CD4-positive, alpha-beta T cell (primary cell): ENCODE results near the gene SP140L. TPM values are rescaled to one million over a fixed set of nuclear protein-coding genes. Genes with fewer than 3 reads are reported as not detected.
A peak's percentile ranks its signal among the peaks of the same experiment; 100 is the strongest.

Experiments
- ATAC-seq: fragments of 200-7000 bp; cut with Tn5 transposase; one replicate; pipeline ENCODE4 v1.10.0; 2022; ENCODE audit warnings: mild to moderate bottlenecking; ENCODE audit not compliant: poor library complexity
- CTCF ChIA-PET: fragments of 350-600 bp; sonication (Branson Sonifier 250); formaldehyde crosslinking; loops from one replicate; lab custom pipeline; 2021; ENCODE audit warnings: antibody characterized with exemption, inconsistent platforms; lab: Charles Lee
- POLR2A ChIA-PET: fragments of 350-600 bp; sonication (Branson Sonifier 250); formaldehyde crosslinking; loops from one replicate; lab custom pipeline; 2021; ENCODE audit warnings: antibody characterized with exemption, inconsistent platforms; lab: Charles Lee
- DNase-seq, 14 experiments: peaks; one replicate each; pipeline ENCODE4 v3.0.0-alpha.2; 2013 to 2020; ENCODE audit warnings: mixed read lengths in 2 of 14
- H3K27ac ChIP-seq, 2 donors: one replicate each; pipeline versions ENCODE4 v1.5.1 to v1.7.0; 2013; ENCODE audit warnings: low read length in 2 of 2, low read depth in 1 of 2, mild to moderate bottlenecking in 1 of 2
- H3K27me3 ChIP-seq, 2 experiments: 1 replicate in 1 of 2; 2 replicates in 1 of 2; pipeline versions ENCODE4 v1.6.1 to v1.7.0; 2013; ENCODE audit warnings: low read length in 2 of 2, control low read depth in 1 of 2, mild to moderate bottlenecking in 1 of 2, moderate library complexity in 1 of 2; ENCODE audit not compliant: insufficient read depth in 2 of 2, control insufficient read depth in 1 of 2
- H3K36me3 ChIP-seq: one replicate; pipeline ENCODE4 v1.6.1; 2013; ENCODE audit warnings: low read length, control low read depth; ENCODE audit not compliant: insufficient read depth
- H3K4me1 ChIP-seq: one replicate; pipeline ENCODE4 v1.6.1; 2013; ENCODE audit warnings: low read length, control low read depth; ENCODE audit not compliant: insufficient read depth
- H3K4me3 ChIP-seq: one replicate; pipeline ENCODE4 v1.5.1; 2013; ENCODE audit warnings: mild to moderate bottlenecking, low read length, moderate library complexity
- H3K9me3 ChIP-seq, 2 experiments: 1 replicate in 1 of 2; 2 replicates in 1 of 2; pipeline versions ENCODE4 v1.6.1 to v1.7.0; 2013; ENCODE audit warnings: low read length in 2 of 2, mild to moderate bottlenecking in 2 of 2, control low read depth in 1 of 2, moderate library complexity in 1 of 2; ENCODE audit not compliant: control insufficient read depth in 1 of 2, insufficient read depth in 1 of 2
- H3K27ac Mint-ChIP-seq: one replicate; pipeline ENCODE4 v1.8.0; 2020; ENCODE audit warnings: mixed read lengths
- H3K27me3 Mint-ChIP-seq: one replicate; pipeline ENCODE4 v1.8.0; 2021; ENCODE audit warnings: mixed read lengths
- H3K36me3 Mint-ChIP-seq: one replicate; pipeline ENCODE4 v1.8.0; 2021; ENCODE audit warnings: low read depth, mixed read lengths
- H3K4me1 Mint-ChIP-seq: one replicate; pipeline ENCODE4 v1.8.0; 2021; ENCODE audit warnings: low read depth, mixed read lengths
- H3K4me3 Mint-ChIP-seq: one replicate; pipeline ENCODE4 v1.8.0; 2020; ENCODE audit warnings: mild to moderate bottlenecking, mixed read lengths
- H3K9me3 Mint-ChIP-seq: one replicate; pipeline ENCODE4 v1.8.0; 2020; ENCODE audit warnings: mixed read lengths
- intact Hi-C, 2 experiments: fragments of 100-400 bp; cut with DNase I in 1 of 2; cut with micrococcal nuclease in 1 of 2; formaldehyde crosslinking; loops; one replicate each; pipeline versions ENCODE4 v1.15.1 to v1.9.0; 2023 to 2025; cut with DNase I, micrococcal nuclease
- total RNA-seq, 174 experiments: library from RNA in 2 of 174; stranded (reverse) in 2 of 174; gene quantifications; one replicate each; pipeline ENCODE4 v1.2.3 and lab custom pipeline; 2021 to 2026
- TF ChIP-seq, protein P1 (sequence below): fragments of 200-600 bp; IDR thresholded peaks from one replicate; pipeline ENCODE4 v1.8.0; 2022; ENCODE audit warnings: antibody characterized with exemption, mild to moderate bottlenecking

The SP140L gene
- total RNA-seq, 2 experiments from 2014 or later: 55.3 to 64.1 TPM

DNA sequence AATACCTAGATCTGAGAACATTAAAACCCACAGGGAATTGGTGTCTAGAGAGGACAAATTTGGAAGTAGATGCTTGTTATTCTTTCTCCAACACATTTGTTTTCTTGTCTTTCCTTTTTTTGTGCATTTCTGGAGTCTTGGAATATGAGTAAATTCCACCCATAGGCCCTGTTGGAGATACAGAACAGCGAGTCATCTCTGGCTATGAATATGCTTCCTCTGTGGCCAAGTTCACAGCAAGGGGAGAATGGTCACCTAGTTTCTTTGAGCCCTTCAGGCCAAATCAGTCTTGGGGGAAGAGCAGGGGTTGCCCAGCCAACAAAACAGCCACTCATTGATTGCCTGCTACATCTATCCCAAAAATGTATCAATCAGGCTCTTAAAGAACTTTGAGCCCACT, 31.3 kb downstream of the SP140L start:
- intact Hi-C loops: no loop called here
- H3K4me3 Mint-ChIP-seq: no peak overlapping the region
- Histone ChIP-seq H3K4me1 (peaks cover 15% of the 10 kb centered on the region), H3K4me3 (no peak overlapping the region), H3K9me3 (no peaks in the 10 kb centered on the region), H3K27ac (no peak overlapping the region), H3K27me3 (no peaks in the 10 kb centered on the region), H3K36me3 (peaks cover 59% of the 10 kb centered on the region)
- peaks cover 72% of the 10 kb centered on the region for H3K36me3 Mint-ChIP-seq
- peaks cover 42% of the 10 kb centered on the region for H3K4me1 Mint-ChIP-seq
- H3K9me3 Mint-ChIP-seq: peaks cover 9% of the 10 kb centered on the region
- TF ChIP-seq, protein P1, sequence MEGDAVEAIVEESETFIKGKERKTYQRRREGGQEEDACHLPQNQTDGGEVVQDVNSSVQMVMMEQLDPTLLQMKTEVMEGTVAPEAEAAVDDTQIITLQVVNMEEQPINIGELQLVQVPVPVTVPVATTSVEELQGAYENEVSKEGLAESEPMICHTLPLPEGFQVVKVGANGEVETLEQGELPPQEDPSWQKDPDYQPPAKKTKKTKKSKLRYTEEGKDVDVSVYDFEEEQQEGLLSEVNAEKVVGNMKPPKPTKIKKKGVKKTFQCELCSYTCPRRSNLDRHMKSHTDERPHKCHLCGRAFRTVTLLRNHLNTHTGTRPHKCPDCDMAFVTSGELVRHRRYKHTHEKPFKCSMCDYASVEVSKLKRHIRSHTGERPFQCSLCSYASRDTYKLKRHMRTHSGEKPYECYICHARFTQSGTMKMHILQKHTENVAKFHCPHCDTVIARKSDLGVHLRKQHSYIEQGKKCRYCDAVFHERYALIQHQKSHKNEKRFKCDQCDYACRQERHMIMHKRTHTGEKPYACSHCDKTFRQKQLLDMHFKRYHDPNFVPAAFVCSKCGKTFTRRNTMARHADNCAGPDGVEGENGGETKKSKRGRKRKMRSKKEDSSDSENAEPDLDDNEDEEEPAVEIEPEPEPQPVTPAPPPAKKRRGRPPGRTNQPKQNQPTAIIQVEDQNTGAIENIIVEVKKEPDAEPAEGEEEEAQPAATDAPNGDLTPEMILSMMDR: no peak
- DNase-seq: no peak
- ATAC-seq: no peak
- no peaks in the 10 kb centered on the region for H3K27me3 Mint-ChIP-seq
- CTCF ChIA-PET: no interaction called here
- H3K27ac Mint-ChIP-seq: no peak overlapping the region
- POLR2A ChIA-PET: no interaction called here

DNA sequence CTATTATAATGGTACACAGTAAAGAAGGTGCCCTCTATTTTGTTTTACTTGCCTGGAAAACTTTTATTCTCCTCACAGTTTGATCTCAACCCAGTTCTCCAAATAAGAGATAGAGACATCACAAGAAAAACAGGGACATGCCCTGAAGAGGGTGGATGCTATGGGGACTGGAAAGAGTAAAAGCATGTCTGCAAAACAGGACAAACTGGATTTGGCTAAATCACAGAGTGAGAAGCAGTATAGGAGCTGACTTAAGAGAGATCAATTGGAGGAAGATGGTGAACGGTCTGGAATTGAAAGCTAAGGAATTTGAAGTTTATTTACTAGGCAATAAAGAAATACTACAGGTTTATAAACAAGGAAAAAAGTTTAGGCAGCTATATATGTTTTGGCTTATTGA, 33.0 kb downstream of the SP140L start:
- Mint-ChIP-seq H3K4me3 (no peak overlapping the region), H3K27ac (peak overlapping the region; percentile 64), H3K9me3 (peaks cover 12% of the 10 kb centered on the region), H3K27me3 (no peaks in the 10 kb centered on the region), H3K36me3 (peaks cover 89% of the 10 kb centered on the region), H3K4me1 (peaks cover 50% of the 10 kb centered on the region)
- CTCF ChIA-PET: no interaction called here
- POLR2A ChIA-PET: no interaction called here
- Histone ChIP-seq H3K4me3 (no peak overlapping the region), H3K4me1 (peaks cover 15% of the 10 kb centered on the region), H3K36me3 (peaks cover 68% of the 10 kb centered on the region), H3K27me3 (no peaks in the 10 kb centered on the region), H3K27ac (no peak overlapping the region), H3K9me3 (no peaks in the 10 kb centered on the region)
- intact Hi-C loops: loop anchor here in 1 of 2 experiments (5.0 kb wide), 1 partner anchor 33 kb away; the partner anchor contains the start of gene SP140L
- DNase-seq (no peak), ATAC-seq (no peak)
- TF ChIP-seq, protein P1: no peak

DNA sequence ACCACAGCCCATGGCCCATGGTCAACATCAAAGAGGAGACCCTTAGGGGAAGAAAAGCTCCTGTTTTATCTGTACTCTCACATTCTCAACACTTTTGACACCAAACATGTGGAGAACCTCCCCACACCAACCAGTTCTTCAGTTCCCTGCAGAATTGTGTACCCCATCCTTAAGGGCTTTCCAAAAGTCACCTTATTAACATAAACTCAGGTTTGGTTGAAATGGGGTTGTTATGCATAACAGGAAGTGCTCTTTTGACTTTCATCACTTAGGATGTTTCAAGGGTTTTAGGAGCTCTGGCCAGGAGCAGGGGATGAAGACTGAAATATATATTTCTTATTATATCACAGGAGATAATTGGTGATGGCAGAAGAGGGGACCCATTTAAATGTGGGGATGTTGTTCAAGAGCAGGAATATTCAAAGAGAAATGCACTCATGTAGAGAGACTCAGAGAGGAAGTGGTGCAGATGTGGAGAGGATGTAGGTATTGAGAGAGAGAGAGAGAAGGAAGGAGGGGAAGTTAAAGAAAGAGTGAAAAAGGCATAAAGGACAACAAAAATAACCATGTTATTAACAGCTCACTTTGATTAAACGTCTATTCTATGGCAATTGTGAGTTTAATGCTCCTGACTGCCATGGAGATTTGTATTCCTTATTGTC, 35.2 kb downstream of the SP140L start:
- Mint-ChIP-seq H3K4me3 (peak overlapping the region; percentile 18), H3K27ac (peak overlapping the region; percentile 78), H3K36me3 (peaks cover 96% of the 10 kb centered on the region), H3K4me1 (peaks cover 60% of the 10 kb centered on the region), H3K9me3 (peaks cover 12% of the 10 kb centered on the region), H3K27me3 (no peaks in the 10 kb centered on the region)
- intact Hi-C loops: loop anchor here in 1 of 2 experiments (5.0 kb wide), 1 partner anchor 35 kb away; the partner anchor contains the start of gene SP140L
- ChIA-PET POLR2A (interaction anchor here (0.5 to 1.8 kb wide), 8 partner anchors 15 to 351 kb away, joined by 3 to 9 read pairs (median 4); partner anchors contain the start of genes SP100, SP110 and SP140L), CTCF (no interaction called here)
- DNase-seq: peak in 1 of 14 experiments; percentile 21
- Histone ChIP-seq H3K36me3 (peaks cover 74% of the 10 kb centered on the region), H3K4me1 (peaks cover 15% of the 10 kb centered on the region), H3K27me3 (no peaks in the 10 kb centered on the region), H3K9me3 (no peaks in the 10 kb centered on the region), H3K4me3 (no peak overlapping the region), H3K27ac (peak overlapping the region; percentile 22 to 32)
- no peak for ATAC-seq
- TF ChIP-seq, protein P1: no peak
